Loucy (cell line): ENCODE data around the gene PARVG.

ENCODE experiments used
- H2AFZ ChIP-seq: fragments of 200-600 bp; sonication (generic); 2 replicates; pipeline ENCODE4 v1.6.0; 2016; ENCODE audit warnings: antibody characterized with exemption, mild to moderate bottlenecking, low read length, moderate library complexity
- H3F3A ChIP-seq: fragments of 200-600 bp; 2 replicates; pipeline ENCODE4 v1.6.0; 2016; ENCODE audit warnings: antibody characterized with exemption, low read depth, mild to moderate bottlenecking
- H3K27me3 ChIP-seq: fragments of 200-600 bp; sonication (generic); 2 replicates; pipeline ENCODE4 v1.6.1; 2014; ENCODE audit warnings: low read length, mild to moderate bottlenecking; ENCODE audit not compliant: insufficient read depth, poor library complexity, severe bottlenecking
- H3K36me3 ChIP-seq: fragments of 200-600 bp; sonication (generic); 2 replicates; pipeline ENCODE4 v1.6.1; 2016; ENCODE audit warnings: low read length; ENCODE audit not compliant: insufficient read depth
- H3K4me1 ChIP-seq: fragments of 200-600 bp; sonication (generic); 2 replicates; pipeline ENCODE4 v1.5.1; 2014; ENCODE audit warnings: low read length, mild to moderate bottlenecking; ENCODE audit not compliant: insufficient read depth, poor library complexity, severe bottlenecking
- H3K4me2 ChIP-seq: fragments of 200-600 bp; sonication (generic); 2 replicates; pipeline ENCODE4 v1.6.0; 2014; ENCODE audit warnings: antibody characterized with exemption, low read length, low read depth, mild to moderate bottlenecking; ENCODE audit not compliant: poor library complexity, severe bottlenecking
- H3K4me3 ChIP-seq: fragments of 200-600 bp; sonication (generic); 2 replicates; pipeline ENCODE4 v1.5.1; 2014; ENCODE audit warnings: low read length, mild to moderate bottlenecking, mixed read lengths; ENCODE audit not compliant: poor library complexity, severe bottlenecking
- H3K79me2 ChIP-seq: fragments of 200-600 bp; sonication (generic); 2 replicates; pipeline ENCODE4 v1.6.1; 2014; ENCODE audit warnings: low read length; ENCODE audit not compliant: insufficient read depth
- H3K9ac ChIP-seq: fragments of 200-600 bp; sonication (generic); 2 replicates; pipeline ENCODE4 v1.6.0; 2014; ENCODE audit warnings: mild to moderate bottlenecking, low read depth, low read length, moderate library complexity; ENCODE audit not compliant: poor library complexity, severe bottlenecking
- H3K9me2 ChIP-seq: fragments of 200-600 bp; sonication (generic); replicated peaks from 2 replicates; pipeline ENCODE4 v1.6.1; 2016; ENCODE audit warnings: low read depth, low read length, mixed read lengths
- H3K9me3 ChIP-seq: fragments of 200-600 bp; sonication (generic); 2 replicates; pipeline ENCODE4 v1.6.1; 2014; ENCODE audit warnings: mild to moderate bottlenecking, antibody characterized with exemption, low read length, low read depth; ENCODE audit not compliant: insufficient read depth
- H4K20me1 ChIP-seq: fragments of 200-600 bp; sonication (generic); 2 replicates; pipeline ENCODE4 v1.6.0; 2014; ENCODE audit warnings: antibody characterized with exemption, low read length, mild to moderate bottlenecking; ENCODE audit not compliant: insufficient read depth, poor library complexity, severe bottlenecking
- CTCF ChIP-seq: fragments of 200-600 bp; sonication (generic); conservative IDR thresholded peaks from 2 replicates; pipeline ENCODE4 v1.5.1; 2014; ENCODE audit warnings: mild to moderate bottlenecking, antibody characterized with exemption, low read length
- EZH2phosphoT487 ChIP-seq: fragments of 200-600 bp; IDR thresholded peaks from 2 replicates; pipeline ENCODE4 v1.6.1; 2018; ENCODE audit warnings: antibody characterized with exemption, mild to moderate bottlenecking, moderate library complexity, borderline replicate concordance

Gene PARVG

DNA sequence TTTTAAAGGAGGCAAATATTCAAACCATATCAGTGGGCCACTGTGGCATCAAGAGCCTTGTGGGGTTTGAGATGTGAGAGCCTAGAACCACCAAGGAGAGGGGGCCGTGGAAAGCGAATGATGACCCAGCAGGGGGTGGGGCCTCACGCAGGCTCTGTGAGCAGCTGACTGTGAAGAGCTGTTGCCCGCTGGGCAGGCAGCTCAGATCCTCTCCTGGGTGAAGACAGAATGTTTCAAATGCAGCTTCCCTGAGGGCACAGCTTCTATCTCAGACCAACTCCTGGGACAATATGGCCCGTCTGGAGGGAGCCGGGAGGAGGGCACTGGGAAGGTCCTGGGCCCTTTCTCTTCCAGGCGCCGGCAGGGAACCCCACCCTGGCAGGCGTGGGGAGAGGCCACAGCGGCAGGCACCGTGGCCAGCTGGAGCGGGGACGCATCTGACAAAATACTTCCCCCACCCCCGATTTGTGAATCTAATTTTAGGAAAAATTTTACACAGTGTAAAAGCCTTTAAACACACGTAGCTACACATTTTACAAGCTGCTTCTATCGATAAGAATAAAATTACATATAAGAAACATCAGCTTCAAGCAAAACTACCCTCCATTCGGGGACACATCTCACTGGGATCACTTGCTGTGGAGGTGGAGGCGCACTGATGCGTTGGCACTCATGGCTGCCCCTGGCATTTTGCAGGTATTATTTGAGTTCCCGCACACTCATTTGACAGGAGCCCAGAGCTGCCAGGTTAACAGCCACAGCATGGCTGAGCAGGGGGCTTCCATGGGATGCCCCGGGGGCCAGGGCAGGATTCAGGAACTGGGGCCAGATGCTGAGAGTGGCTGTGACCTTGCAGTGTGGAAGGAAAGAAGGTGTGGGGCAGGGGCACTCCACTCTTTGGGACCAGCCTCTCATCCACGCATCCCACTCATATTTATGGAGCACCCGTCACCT, 40.3 kb downstream of the PARVG start:
- Histone ChIP-seq H3K9me2 (no peaks in the 10 kb centered on the region), H3K4me2 (no peak overlapping the region), H3K79me2 (no peaks in the 10 kb centered on the region), H3K4me3 (no peak overlapping the region), H2AFZ (no peak overlapping the region), H3K9ac (no peak overlapping the region), H3K4me1 (no peaks in the 10 kb centered on the region), H3K9me3 (no peaks in the 10 kb centered on the region), H3F3A (no peaks in the 10 kb centered on the region), H3K27me3 (no peaks in the 10 kb centered on the region), H3K36me3 (no peaks in the 10 kb centered on the region), H4K20me1 (no peaks in the 10 kb centered on the region)
- TF ChIP-seq EZH2phosphoT487 (no peak), CTCF (no peak)

DNA sequence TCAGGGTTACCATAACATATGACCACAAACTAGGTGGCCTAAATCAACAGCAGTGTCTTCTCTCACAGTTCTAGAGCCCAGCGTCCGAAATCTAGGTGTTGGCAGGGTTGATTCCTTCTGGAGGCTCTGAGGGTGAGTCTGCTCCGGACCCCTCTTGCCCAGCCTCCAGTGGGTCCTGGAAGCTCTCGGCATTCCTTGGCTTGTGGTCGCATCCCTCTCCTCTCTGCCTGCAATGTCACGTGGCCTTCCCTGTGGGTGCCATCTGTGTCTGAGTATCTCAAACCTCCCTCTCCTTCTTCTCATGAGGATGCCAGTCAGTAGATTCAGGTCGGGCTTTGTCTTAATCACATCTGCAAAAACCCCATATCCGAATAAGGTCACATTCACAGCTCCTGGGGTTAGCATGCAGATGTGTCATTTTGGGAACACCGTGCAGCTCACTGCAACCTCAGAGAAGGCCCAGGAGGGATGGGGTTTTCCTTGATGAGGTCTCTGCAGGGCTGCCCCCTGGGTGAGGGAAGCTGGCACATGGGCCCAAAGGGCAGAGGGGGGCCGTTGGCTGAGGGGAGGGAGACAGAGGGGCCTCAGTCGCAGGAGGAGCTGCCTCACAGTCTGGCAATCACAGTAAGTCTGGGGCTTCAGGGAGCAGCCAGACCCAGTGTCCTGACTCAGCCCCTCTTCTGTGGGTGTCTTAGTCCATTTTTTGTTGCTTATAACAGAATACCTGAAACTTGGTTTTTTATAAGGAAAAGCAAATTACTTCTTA, 41.2 kb downstream of the PARVG start:
- Histone ChIP-seq H3K4me1 (no peaks in the 10 kb centered on the region), H3K36me3 (no peaks in the 10 kb centered on the region), H3K9ac (no peak overlapping the region), H3K4me3 (no peak overlapping the region), H2AFZ (no peak overlapping the region), H3F3A (no peaks in the 10 kb centered on the region), H3K27me3 (no peaks in the 10 kb centered on the region), H3K9me3 (no peaks in the 10 kb centered on the region), H3K79me2 (no peaks in the 10 kb centered on the region), H4K20me1 (no peaks in the 10 kb centered on the region), H3K4me2 (no peak overlapping the region), H3K9me2 (no peaks in the 10 kb centered on the region)
- TF ChIP-seq EZH2phosphoT487 (no peak), CTCF (no peak)

DNA sequence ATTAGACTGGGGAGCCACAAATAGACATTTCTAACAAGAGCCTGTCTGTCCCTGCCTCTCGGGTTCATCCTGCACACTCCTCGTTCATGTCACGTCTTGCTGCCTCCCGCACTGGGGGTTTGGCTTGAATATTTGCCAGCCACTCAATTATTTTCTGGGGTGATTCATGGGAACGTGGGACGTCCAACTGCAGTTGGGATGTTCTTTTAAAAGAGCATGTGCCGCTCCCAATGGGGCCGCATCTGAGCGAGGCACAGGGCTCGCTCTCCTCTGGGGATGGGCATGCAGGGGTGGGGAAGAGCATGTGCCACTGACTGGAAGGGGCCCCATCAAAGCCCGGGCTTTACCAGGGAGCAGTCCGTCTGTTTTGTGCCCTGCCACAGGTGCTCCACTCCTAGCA, 43.4 kb downstream of the PARVG start:
- no peak for TF ChIP-seq CTCF
- no peak for TF ChIP-seq EZH2phosphoT487
- no peaks in the 10 kb centered on the region for H3K4me1 ChIP-seq
- no peaks in the 10 kb centered on the region for H3K9me2 ChIP-seq
- H3K4me2 ChIP-seq, result no peak overlapping the region
- no peaks in the 10 kb centered on the region for H3K9me3 ChIP-seq
- H4K20me1 ChIP-seq, result no peaks in the 10 kb centered on the region
- H3K36me3 ChIP-seq, result no peaks in the 10 kb centered on the region
- H3K4me3 ChIP-seq, result no peak overlapping the region
- no peaks in the 10 kb centered on the region for H3F3A ChIP-seq
- H3K9ac ChIP-seq, result no peak overlapping the region
- H3K79me2 ChIP-seq, result no peaks in the 10 kb centered on the region
- no peak overlapping the region for H2AFZ ChIP-seq
- no peaks in the 10 kb centered on the region for H3K27me3 ChIP-seq
